Stimulated activated naive B cell treated with anti-CD40 and anti-IgM and Interleukin-4, amounts not matched to agents 10 μg/mL and 1 μg/mL and 100 μg/mL, for 72 hours (primary cell): Measurements from ENCODE around the gene INSR.
A peak's percentile ranks its signal among the peaks of the same experiment; 100 is the strongest.

Experiments used
- ATAC-seq, 2 donors: fragments of 150-1000 bp; cut with Tn5 transposase; replicated peaks; 2 replicates each; pipeline ENCODE4 v1.10.0; 2021; ENCODE audit warnings: moderate library complexity in 1 of 2
- DNase-seq: peaks from one replicate; pipeline ENCODE4 v3.0.0; 2021
- H3K27ac Mint-ChIP-seq: one replicate; pipeline ENCODE4 v1.8.0; 2022; ENCODE audit warnings: mild to moderate bottlenecking, mixed read lengths
- H3K27me3 Mint-ChIP-seq, 2 donors: one replicate each; pipeline ENCODE4 v1.8.0; 2022; ENCODE audit warnings: mixed read lengths in 2 of 2
- H3K36me3 Mint-ChIP-seq, 2 donors: one replicate each; pipeline ENCODE4 v1.8.0; 2022; ENCODE audit warnings: mixed read lengths in 2 of 2, mild to moderate bottlenecking in 1 of 2
- H3K4me1 Mint-ChIP-seq, 2 donors: one replicate each; pipeline ENCODE4 v1.8.0; 2022; ENCODE audit warnings: mixed read lengths in 2 of 2, mild to moderate bottlenecking in 1 of 2
- H3K4me3 Mint-ChIP-seq, 2 donors: one replicate each; pipeline ENCODE4 v1.8.0; 2022; ENCODE audit warnings: mild to moderate bottlenecking in 2 of 2, mixed read lengths in 2 of 2, moderate library complexity in 1 of 2
- H3K9me3 Mint-ChIP-seq, 2 donors: one replicate each; pipeline ENCODE4 v1.8.0; 2022; ENCODE audit warnings: mixed read lengths in 2 of 2, mild to moderate bottlenecking in 1 of 2

Gene INSR

GRCh38 chr19:7195046-7195445, 99.2 kb downstream of the INSR start:
- no peak overlapping the region for H3K4me3 Mint-ChIP-seq
- DNase-seq = no peak
- H3K9me3 Mint-ChIP-seq = no peaks in the 10 kb centered on the region
- ATAC-seq = no peak
- H3K36me3 Mint-ChIP-seq = no peaks in the 10 kb centered on the region
- H3K4me1 Mint-ChIP-seq = peaks cover 24 to 50% of the 10 kb centered on the region in 2 donors
- H3K27ac Mint-ChIP-seq = no peak overlapping the region
- H3K27me3 Mint-ChIP-seq = no peaks in the 10 kb centered on the region

- no peak overlapping the region for H3K4me3 Mint-ChIP-seq
Observed at GRCh38 chr19:7194566-7194965, 99.6 kb downstream of the INSR start.

GRCh38 chr19:7191946-7192691, 102.1 kb downstream of the INSR start:
- H3K9me3 Mint-ChIP-seq = no peaks in the 10 kb centered on the region

More at GRCh38 chr19:7194566-7194965, 99.6 kb downstream of the INSR start:
- no peaks in the 10 kb centered on the region for H3K9me3 Mint-ChIP-seq
- ATAC-seq = no peak
- no peaks in the 10 kb centered on the region for H3K36me3 Mint-ChIP-seq
- H3K27me3 Mint-ChIP-seq = no peaks in the 10 kb centered on the region
- H3K4me1 Mint-ChIP-seq = peaks cover 20 to 46% of the 10 kb centered on the region in 2 donors
- H3K27ac Mint-ChIP-seq = no peak overlapping the region
- no peak for DNase-seq

GRCh38 chr19:7188698-7189629, 105.2 kb downstream of the INSR start:
- H3K9me3 Mint-ChIP-seq = no peaks in the 10 kb centered on the region
- no peak overlapping the region for H3K4me3 Mint-ChIP-seq
- no peak for ATAC-seq
- no peak overlapping the region for H3K27ac Mint-ChIP-seq
- H3K36me3 Mint-ChIP-seq = no peaks in the 10 kb centered on the region
- H3K27me3 Mint-ChIP-seq = no peaks in the 10 kb centered on the region
- DNase-seq = no peak
- H3K4me1 Mint-ChIP-seq = peaks cover 11 to 36% of the 10 kb centered on the region in 2 donors

More at GRCh38 chr19:7191946-7192691, 102.1 kb downstream of the INSR start:
- DNase-seq (no peak), ATAC-seq (peak; percentile 33 to 60)
- Mint-ChIP-seq H3K27me3 (no peaks in the 10 kb centered on the region), H3K4me3 (peak overlapping the region; percentile 19 to 48), H3K4me1 (peaks cover 11 to 31% of the 10 kb centered on the region in 2 donors), H3K27ac (no peak overlapping the region), H3K36me3 (no peaks in the 10 kb centered on the region)

GRCh38 chr19:7187605-7188339, 106.4 kb downstream of the INSR start:
- no peak overlapping the region for H3K27ac Mint-ChIP-seq
- no peaks in the 10 kb centered on the region for H3K36me3 Mint-ChIP-seq
- no peak overlapping the region for H3K4me3 Mint-ChIP-seq
- no peaks in the 10 kb centered on the region for H3K9me3 Mint-ChIP-seq
- DNase-seq (no peak), ATAC-seq (no peak)
- peaks cover 12 to 44% of the 10 kb centered on the region in 2 donors for H3K4me1 Mint-ChIP-seq
- no peaks in the 10 kb centered on the region for H3K27me3 Mint-ChIP-seq

- H3K27ac Mint-ChIP-seq = peak overlapping the region; percentile 66
- H3K4me3 Mint-ChIP-seq = peak overlapping the region; percentile 55 to 69
- ATAC-seq (no peak), DNase-seq (no peak)
- peaks cover 32 to 57% of the 10 kb centered on the region in 2 donors for H3K4me1 Mint-ChIP-seq
- peaks cover 1 to 4% of the 10 kb centered on the region in 2 donors for H3K36me3 Mint-ChIP-seq
- peaks cover 3 to 5% of the 10 kb centered on the region in 2 donors for H3K9me3 Mint-ChIP-seq
- H3K27me3 Mint-ChIP-seq = no peaks in the 10 kb centered on the region
Observed at GRCh38 chr19:7182489-7182888, 111.7 kb downstream of the INSR start.

- Mint-ChIP-seq H3K27ac (peak overlapping the region; percentile 70), H3K27me3 (no peaks in the 10 kb centered on the region), H3K36me3 (peaks cover 3 to 4% of the 10 kb centered on the region in 2 donors), H3K9me3 (peaks cover 3 to 5% of the 10 kb centered on the region in 2 donors), H3K4me1 (peaks cover 33 to 55% of the 10 kb centered on the region in 2 donors), H3K4me3 (no peak overlapping the region)
- ATAC-seq = no peak
- DNase-seq = no peak
Observed at GRCh38 chr19:7179917-7180306, 114.3 kb downstream of the INSR start.

DNA sequence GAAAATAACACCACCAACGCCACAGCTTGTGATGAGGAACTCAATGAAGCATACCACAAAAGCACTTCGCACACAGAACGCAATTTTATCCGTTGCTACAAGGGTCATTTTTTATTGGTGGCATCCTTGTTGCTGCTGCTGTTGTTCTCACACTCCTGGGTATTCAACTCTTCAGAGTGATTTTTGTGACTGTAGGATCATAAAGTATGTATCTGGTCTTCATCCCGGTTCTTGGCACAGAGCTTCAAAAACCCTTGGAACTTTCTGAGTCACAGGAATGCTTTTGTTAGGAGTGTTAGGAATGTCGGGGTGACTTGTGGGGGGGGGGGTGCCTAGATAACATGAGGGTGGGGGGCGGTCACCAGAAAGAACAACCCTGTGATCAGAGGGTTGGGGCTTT, 116.3 kb downstream of the INSR start:
- Mint-ChIP-seq H3K36me3 (peaks cover 3 to 4% of the 10 kb centered on the region in 2 donors), H3K9me3 (peaks cover 3 to 5% of the 10 kb centered on the region in 2 donors), H3K27me3 (peaks cover 0 to 3% of the 10 kb centered on the region in 2 donors), H3K4me1 (peaks cover 30 to 48% of the 10 kb centered on the region in 2 donors), H3K4me3 (no peak overlapping the region), H3K27ac (peak overlapping the region; percentile 14)
- ATAC-seq (no peak), DNase-seq (no peak)

- Mint-ChIP-seq H3K27ac (peak overlapping the region; percentile 51), H3K4me1 (peaks cover 30 to 46% of the 10 kb centered on the region in 2 donors), H3K27me3 (peaks cover 0 to 3% of the 10 kb centered on the region in 2 donors), H3K36me3 (peaks cover 4 to 9% of the 10 kb centered on the region in 2 donors), H3K4me3 (no peak overlapping the region), H3K9me3 (peaks cover 3 to 5% of the 10 kb centered on the region in 2 donors)
- no peak for DNase-seq
- no peak for ATAC-seq
Observed at GRCh38 chr19:7176792-7177191, 117.4 kb downstream of the INSR start.

- H3K36me3 Mint-ChIP-seq = peaks cover 20 to 23% of the 10 kb centered on the region in 2 donors
- no peak overlapping the region for H3K4me3 Mint-ChIP-seq
- H3K4me1 Mint-ChIP-seq = peaks cover 5 to 10% of the 10 kb centered on the region in 2 donors
- DNase-seq (no peak), ATAC-seq (no peak)
- peaks cover 4 to 6% of the 10 kb centered on the region in 2 donors for H3K9me3 Mint-ChIP-seq
- H3K27me3 Mint-ChIP-seq = peaks cover 0 to 3% of the 10 kb centered on the region in 2 donors
- H3K27ac Mint-ChIP-seq = no peak overlapping the region
Observed at GRCh38 chr19:7172794-7173193, 121.4 kb downstream of the INSR start.

GRCh38 chr19:7170983-7171382, 123.2 kb downstream of the INSR start:
- H3K4me3 Mint-ChIP-seq = no peak overlapping the region
- peaks cover 0 to 2% of the 10 kb centered on the region in 2 donors for H3K4me1 Mint-ChIP-seq
- peaks cover 4 to 6% of the 10 kb centered on the region in 2 donors for H3K9me3 Mint-ChIP-seq
- DNase-seq (no peak), ATAC-seq (no peak)
- no peak overlapping the region for H3K27ac Mint-ChIP-seq
- H3K27me3 Mint-ChIP-seq = peaks cover 0 to 3% of the 10 kb centered on the region in 2 donors
- H3K36me3 Mint-ChIP-seq = peaks cover 19 to 23% of the 10 kb centered on the region in 2 donors

DNA sequence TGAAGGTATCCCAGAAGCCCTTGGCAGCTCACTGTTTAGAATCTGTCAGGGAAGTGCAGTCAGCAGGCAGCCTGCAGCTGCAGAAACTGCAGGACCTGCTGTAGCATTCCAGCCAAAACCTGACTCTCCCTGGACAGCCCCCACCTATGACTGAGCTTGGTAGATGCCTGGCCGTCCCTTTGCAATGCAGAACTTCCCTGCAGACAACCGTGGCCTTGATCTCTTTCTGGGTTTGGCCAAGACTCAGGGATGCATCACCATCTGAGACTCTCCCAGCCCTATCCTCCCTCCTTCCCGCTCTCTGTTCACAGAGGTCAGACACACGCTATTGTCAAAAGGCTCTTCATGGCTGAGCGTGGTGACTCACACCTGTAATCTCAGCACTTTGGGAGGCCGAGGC, 125.3 kb downstream of the INSR start:
- no peak overlapping the region for H3K27ac Mint-ChIP-seq
- H3K9me3 Mint-ChIP-seq = peaks cover 4 to 6% of the 10 kb centered on the region in 2 donors
- peaks cover 19 to 23% of the 10 kb centered on the region in 2 donors for H3K36me3 Mint-ChIP-seq
- no peak overlapping the region for H3K4me3 Mint-ChIP-seq
- H3K27me3 Mint-ChIP-seq = no peaks in the 10 kb centered on the region
- DNase-seq = no peak
- ATAC-seq = no peak
- H3K4me1 Mint-ChIP-seq = no peaks in the 10 kb centered on the region

GRCh38 chr19:7161292-7161691, 132.9 kb downstream of the INSR start:
- H3K27me3 Mint-ChIP-seq = no peaks in the 10 kb centered on the region
- H3K4me3 Mint-ChIP-seq = no peak overlapping the region
- ATAC-seq = no peak
- DNase-seq = no peak
- no peaks in the 10 kb centered on the region for H3K4me1 Mint-ChIP-seq
- H3K27ac Mint-ChIP-seq = no peak overlapping the region
- no peaks in the 10 kb centered on the region for H3K9me3 Mint-ChIP-seq
- H3K36me3 Mint-ChIP-seq = peaks cover 4 to 8% of the 10 kb centered on the region in 2 donors
